NCI-H2029 (cell line): ENCODE measurements around the gene PDGFD.

ENCODE experiments used
- DNase-seq: peaks from one replicate; lab custom pipeline; 2025; lab: John Stamatoyannopoulos, UW

Gene PDGFD

DNA sequence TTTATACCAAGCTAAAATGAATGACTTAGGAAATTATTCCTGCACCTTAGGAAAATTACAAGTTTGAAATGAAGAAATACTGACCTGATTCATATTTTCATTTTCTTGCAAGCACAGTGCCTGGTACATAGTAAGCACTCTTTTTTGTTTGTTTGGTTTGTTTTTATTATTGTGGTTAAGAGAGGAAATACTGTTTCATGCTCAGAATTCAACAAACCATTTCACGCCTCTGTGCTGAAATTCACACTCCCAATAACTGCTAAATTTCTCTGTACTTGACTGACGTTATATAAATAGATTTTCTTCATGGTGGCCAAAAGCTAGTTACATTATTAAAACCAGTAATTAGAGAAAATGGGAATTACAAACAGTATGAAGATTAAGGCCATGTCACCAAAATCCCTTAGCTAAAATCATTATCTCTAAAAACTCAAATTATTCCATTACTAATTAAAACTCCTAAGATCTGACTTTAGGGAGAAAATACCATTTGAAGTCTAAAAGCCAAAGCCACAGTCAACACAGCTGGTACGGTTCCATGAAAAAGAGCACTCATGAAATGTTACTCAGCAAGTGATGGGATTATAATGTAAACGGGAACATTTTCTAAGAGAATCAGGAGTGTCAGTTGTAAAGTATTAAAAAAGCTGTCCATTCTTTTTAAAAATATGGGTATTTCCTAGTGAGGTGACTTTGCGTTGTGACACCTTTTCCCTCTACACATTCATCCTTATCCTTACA, 205.3 kb downstream of the PDGFD start:
- DNase-seq: no peak

DNA sequence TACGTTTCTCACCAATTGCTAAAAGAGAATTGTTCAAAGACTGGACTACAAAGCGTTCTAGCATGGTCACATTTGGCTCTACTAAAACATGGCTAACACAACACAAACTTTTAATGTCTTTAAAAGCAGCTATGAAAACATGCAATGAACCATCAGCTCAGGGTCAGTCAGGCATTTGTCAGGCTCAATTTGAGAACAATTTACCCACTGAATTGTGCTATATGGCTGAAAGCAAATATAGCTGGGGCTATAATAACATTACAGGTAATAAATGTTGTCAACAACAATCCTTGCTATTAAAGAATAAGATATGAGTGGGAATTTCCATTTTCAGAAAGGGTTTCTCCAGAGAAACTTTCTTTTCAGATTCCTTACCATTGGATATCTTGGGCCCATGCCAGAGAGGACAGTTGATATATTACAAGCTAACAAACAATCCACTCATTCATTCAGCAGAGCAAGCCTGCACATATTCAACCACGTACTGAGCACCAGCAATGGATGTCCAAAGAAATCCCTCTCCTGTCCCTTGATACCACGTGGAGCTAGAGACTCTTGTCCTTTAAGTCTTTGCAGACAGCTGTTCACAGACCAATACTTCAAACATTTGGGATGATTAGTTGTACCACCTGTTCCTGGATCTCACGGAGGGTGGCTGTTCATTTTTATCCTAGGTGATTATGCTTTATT, 210.0 kb downstream of the PDGFD start:
- DNase-seq: no peak

DNA sequence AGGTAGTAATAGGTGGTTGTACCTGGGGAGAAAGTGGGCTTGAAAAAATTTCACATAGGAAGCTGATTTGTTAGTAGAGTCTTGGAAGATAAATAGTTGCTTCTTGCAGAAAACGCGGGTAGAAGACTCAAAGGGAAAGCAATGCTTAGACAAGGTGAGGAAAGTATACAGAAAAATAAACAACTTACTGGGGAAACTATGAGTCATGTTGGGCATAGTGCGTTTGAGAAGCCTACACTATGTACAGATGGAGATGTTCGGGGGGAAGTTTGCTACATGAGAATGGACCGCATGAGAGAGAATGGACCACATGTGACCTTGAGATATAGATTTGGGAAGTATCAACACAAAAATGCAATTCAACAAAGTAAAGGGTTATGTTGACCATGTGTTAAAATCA, 214.2 kb downstream of the PDGFD start:
- no peak for DNase-seq

DNA sequence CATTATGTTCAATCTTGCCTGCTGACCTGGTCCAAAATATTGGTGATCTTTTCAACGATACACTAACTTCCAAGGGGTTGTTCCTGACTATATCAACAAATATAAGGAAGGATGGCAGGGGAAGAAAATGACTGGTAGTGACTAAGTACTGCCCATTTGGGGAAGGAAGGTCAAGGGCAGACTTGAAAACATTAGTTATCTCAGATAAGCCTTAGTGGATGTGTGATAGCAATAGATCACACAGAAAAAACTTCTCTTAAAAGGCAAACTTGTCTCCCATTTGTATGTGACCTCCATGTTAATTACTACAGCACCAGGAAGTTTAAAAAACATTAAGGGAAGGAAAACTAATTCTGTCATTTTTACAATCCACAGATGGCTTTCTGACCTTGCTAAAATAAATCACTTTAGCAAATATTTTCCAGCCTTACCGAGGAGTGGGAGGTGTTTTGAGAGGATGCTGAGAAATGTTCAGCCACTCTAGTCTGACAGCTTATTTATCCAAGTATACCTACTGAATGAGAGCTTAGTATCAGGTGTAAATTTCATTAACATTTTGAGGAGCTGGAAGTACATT, 215.7 kb downstream of the PDGFD start:
- no peak for DNase-seq

DNA sequence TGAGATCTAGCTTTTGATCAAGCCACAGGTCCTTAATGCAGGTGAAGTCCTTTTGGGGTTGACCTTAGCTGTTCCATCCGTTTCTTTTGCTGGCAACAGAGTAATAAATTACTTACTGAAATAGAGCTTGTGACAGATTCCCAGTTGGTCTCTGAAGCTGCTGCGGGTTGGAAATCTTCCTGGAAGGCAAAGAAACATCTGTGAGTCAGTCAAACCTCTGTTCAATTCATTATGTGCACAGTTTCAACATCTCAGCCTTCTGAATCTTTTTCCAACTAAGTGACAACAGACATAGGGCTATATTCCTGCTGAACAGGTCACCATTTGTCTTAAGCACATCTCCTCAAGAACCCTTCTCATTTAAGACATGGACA, 216.4 kb downstream of the PDGFD start:
- no peak for DNase-seq

DNA sequence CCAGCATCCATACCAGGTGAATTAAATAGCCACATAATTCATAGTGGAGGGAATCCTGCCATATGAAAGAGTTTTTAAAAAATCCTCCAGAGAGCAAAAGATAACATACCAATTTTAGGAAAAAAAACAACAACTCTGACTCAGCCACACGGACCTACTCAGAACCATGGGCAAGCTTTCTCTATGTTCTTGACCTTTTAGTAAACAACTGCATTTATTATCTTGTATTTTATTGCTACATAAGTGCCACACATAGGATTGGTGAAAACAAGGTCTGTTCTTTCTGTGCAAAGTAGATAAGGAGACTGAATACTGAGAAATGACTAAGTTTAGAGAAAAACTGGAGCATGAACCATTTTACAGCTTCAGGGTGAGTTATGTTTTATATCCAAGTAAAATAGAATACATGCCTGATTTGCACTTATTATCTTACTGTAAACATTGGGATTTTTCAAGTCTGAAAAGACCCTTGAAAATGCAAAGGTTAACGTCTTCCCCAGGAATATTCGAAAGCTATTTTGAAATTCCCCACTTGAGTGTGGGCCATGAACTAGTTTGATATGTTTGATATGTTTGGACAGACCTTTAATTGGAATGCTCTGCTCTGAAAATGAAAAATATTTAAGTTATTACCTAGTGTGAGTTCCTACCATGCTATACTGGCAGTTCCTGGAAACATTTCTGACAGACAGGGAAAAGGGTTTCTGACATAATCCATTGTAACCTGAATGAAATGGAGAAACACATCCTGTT, 217.0 kb downstream of the PDGFD start:
- no peak for DNase-seq

DNA sequence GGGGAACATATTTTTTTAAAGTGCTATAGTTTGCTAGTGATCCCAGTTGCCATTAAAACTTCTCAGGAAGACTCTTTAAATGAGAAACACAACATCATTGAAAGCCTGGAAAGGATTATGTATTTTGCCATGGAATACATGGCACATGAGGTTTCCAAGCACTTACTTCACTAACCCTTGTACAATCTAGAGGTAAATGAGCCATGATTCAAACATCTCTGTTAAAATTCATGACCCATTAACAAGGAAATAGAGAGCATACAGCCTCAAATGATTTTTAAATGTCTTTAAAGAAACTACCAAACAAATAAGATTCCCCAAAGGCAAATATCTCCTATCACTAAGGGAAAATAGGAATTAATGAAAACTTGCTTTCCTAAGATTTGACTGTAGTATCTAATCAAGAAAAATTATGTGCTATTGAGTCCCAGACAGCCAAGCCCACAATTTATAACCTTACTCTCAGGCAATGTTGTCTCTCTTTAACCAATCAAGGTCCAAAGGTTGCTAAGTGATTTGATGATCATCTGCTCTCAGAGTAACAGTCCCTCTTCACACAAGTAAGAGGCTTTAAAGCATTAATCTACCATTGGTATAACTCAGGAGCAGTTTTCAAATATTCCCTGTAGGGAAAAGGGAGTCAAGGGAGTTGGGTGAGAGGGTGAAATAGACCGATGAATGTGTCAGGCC, 219.6 kb downstream of the PDGFD start:
- no peak for DNase-seq

DNA sequence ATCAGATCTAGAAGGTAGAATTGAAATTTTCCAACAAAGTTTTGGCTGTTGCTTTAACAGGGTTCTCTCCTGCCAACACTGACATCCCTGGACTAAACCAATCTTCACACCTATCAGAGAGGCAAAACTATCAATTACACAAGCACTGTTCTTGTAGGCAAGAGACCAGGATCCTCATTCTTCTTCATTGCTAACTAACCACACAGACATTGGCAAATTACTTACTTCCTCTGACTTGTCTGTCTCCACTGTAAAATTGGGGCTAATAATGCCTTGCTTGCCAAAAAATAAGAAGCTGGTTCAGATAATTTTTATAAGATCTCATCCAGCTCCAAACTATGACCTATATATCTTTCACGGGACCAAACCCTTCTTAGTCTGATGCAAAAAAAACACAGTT, 221.3 kb downstream of the PDGFD start:
- DNase-seq: no peak

DNA sequence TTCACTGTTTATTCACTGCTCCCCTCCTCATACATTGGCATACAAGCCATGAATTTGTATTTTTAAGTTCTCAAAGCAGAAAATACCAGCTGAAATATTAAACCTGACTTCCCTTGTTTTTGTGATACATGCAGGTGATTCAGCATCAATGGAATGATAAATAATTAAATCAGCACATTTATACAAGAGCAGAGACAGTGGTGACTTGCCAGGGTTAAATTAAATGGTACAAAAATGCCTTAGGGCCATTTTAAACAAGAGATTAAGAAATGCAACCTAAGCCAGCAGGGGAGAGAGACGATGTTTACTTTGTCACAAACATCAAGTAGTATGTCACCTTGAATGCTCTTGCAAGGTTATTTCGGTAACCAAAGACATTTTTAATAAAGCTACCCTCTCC, 223.4 kb downstream of the PDGFD start:
- no peak for DNase-seq

DNA sequence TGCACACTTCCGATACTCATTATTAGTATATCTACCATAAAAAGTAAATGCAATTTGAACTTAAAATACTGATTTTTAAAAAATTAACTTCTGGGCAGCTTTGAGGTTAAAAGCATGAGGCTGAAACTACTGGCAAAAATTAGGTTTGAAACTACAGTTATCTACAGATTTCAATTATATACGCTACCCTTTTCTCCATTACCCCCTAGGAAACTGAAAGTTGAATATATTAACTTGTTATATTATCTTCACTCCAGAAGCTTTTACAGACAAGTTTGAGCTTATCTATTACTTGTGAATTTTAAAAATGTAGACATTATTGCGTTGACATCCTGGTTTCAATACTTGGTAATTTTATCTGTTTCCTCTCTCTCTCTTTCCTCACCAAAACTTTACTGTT, 224.3 kb downstream of the PDGFD start:
- no peak for DNase-seq

DNA sequence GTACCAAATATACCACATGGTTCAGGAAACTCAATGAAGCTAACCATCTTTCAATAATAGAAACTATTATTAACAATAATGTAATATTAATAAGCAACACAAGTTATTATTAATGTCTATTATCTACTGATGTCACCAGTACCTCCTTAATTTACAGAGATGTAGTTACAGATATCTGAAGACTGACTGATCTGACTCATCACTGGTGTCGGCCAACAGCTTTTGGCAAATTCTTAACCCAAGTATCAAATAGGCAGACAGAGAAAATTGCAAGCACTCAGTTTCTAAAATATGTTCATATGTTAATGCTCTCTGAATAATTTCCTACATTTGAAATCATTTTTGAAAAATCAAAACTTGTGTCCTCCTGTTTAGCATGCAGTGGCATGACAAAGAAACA, 227.9 kb downstream of the PDGFD start:
- no peak for DNase-seq

DNA sequence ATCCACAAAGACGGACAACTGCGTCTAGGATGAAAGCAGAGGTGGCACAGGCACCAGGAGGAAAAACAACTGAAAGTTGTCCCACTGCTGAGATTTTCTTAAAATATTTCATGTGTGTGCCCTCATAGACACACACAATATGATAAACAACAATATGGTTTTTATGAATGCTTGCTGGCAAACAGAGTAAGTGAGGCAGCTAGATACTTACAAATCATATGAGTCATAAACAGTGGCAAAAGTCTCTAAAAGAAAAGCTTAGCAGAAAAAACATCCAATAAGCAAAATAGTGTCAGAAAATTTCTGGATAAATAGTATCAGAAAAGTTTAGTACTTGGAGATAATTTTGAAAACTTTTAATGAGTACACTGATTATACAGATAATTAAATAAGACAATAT, 228.7 kb downstream of the PDGFD start:
- DNase-seq: no peak

DNA sequence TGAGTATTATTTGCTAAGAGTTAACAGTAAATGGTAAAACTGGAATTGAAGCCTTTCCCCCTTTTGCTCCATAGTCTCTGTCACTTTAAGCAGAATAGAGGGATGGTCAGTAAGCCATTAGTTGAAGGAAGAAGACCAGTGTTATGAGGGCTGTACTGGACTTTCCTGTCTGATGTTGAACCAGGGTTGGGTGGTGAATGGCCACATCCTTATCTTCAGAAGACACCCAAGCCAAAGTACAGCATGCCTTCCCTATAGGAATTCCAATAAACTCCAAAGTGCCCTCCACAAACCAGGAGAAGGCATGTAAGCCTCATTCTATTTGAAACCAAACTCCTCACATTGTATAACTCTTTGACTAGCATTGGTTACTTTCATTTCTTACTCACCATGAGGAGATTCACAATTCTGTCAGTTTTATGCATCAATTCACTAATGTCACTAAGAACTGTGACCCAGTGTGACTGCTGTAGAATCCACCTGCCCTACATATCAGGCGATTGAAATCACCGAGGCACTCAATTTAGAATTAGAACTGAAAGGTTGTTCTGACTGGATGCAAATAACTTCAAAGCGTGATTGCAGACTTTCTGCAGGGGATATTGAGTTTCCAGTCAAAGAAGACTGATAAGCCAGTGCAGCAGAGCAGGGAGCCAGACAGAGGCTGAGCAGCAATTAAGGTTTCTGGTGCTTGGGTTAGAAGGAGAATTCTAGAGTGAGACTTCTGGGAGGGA, 234.6 kb downstream of the PDGFD start:
- DNase-seq: no peak

DNA sequence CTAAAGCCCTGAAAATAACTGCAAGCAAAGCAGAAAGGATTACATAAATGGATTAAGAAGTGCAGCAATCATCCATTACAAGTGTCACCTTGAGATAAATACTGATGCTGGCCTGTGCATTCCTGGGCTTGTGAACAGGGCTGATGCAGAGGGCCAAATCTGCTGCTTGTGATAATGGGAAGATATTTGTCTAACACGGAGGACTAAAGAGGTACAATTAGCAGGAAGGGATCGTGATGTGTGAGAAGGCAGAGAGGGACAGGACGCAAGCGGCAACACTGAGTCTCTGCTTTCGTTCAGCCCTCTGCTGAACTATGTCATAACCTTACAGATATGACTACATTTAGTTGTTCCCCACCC, 235.2 kb downstream of the PDGFD start:
- no peak for DNase-seq

DNA sequence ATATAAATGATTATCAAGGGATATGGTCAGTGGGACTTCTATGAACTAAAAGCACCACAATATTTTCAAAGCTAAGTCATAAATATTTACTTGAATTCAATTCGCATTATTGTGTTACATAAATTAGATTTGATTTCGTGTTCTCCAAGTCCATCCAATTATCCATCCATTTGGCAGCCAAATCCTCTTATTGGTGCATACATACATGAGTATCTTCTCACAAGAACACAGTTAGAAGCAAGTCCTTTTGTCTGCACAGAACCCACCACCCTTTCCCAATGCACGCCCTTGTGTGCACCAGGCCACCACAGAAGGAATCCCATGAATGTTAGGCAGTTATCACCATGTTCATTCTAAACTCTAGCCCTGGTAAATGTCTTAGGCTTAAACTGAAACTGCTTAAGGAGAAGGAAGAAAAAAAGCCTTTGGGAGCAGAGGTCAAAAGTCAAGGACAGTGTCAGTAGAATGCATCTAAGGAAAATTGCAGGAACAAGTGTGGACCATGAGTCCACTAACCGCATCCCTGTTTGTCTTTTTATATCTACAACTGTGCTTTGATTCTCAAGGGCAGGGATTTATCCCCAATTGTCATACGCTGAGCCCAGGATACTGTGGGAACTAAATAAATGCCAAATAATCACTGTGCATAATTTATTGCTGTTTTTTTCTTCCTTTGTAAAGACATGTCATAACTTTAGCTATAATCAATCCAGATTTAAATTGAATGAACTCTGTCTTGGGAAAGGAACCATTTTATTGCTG, 235.7 kb downstream of the PDGFD start:
- DNase-seq: no peak

DNA sequence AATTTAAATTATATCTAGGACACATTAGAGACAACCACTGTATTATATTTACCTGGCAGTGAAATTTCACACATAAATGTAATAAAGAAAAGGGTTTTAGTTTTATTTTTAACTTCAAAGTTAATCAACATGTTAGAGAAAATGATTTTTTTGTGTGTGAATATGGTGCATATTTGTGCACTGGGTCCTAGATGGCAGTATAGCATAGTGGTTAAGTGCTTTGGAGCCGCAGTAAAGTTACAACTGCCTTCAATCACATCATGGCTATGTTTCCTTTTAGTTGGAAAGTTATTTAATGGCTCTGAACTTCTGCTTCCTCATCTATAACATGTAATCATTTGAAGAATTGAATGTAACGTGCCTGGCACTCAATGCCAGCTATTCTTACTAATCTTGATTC, 236.4 kb downstream of the PDGFD start:
- DNase-seq: no peak

DNA sequence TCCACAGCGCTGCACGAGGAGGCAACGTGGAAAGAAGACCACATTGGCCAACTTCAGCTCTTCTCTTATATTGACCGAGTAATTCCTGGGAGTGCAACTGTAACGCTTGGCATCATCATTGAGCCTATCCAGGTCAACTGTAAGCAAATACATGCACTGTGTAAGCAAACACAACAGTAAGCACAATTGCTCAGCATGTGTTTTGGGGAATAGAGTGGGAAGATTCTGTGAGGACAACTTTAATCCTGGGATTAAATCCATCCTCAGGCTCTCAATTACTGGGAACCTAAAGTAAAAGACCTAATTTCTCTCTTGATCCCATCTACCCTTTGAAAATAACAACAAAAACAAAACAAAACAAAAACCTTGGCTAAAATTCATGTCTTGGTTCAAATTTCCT, 237.0 kb downstream of the PDGFD start:
- DNase-seq: no peak

DNA sequence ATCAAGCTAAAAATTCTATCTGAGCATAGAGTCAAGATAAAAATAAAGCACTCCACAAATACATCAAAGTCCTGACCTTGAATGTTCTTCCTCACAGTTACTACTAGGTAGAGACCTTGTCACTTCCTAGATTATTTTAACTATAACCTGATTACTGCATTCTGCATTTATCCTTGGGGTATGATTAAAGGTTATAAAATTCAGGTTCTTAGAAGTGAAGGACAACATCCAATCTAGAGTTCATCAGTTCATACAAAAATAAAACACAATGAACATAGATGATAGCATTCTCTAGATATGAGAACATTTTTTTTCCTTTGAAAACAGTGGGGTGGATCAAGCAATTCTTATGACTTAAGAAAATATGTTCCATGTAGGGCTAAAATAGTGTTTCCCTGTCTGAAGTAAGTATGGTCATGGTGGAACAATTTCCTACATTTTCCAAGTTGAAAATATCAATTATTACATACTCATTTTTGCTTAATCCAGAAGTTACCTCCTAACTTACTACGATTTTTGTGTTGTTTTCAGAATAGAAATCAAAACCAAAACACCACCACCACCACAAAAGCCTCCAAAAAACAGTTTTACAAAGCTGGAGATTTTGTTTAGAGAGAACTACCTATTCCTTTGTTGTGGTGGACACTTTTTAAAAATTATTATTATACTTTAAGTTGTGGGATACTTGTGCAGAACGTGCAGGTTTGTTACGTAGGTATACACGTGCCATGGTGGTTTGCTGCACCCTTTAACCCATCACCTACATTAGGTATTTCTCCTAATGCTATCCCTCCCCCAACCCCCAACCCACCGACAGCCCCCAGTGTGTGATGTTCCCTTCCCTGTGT, 239.6 kb downstream of the PDGFD start:
- DNase-seq: no peak

DNA sequence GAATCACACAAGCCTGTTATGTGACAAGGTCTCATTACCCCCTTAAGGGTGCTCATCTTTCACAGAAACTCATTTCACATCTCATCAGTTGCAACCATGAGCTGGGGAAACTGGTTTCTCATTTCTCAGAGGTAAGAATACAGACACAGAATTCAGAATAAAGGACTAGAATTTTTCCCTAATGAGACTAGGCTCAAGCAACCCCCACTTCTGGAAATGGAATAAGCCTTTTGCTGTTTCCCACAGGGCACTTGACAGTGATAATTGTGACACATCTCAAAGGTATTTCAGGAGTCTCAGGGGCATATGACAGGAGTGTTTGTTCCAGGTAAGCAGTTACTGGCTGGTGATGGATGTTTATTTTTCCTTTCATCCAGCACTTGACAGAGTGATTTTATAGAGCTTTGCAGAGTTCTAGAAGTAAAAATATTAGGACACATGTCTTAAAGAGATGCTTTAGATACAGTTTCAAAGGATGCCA, 240.5 kb downstream of the PDGFD start:
- no peak for DNase-seq

DNA sequence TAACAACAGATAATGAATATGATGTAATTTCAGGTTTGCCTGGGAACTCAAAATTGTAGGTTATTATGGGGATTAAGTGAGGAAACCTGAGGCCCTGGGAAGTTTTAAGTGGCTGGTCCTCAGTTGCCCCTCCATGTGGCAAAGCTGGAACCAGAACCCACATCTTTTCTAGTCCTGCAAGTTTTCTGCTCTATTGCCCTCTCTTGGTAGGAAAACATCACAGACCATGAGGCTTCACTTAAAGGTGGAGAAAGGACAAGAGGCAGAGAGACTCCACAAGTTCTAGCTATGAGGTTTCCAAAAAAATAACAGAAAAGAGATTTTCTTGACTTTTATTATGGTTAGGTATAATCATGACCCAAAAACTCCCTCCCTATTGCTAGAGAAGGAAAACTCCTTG, 243.0 kb downstream of the PDGFD start:
- DNase-seq: no peak
